Measurements from ENCODE around the gene CBFA2T3.

CBFA2T3 gene

GRCh38 chr16:88974080-88974915, 2.7 kb downstream of the CBFA2T3 start:
- no peak for DNase-seq

- no peak for DNase-seq
These were observed 3.5 kb downstream of the CBFA2T3 start for GRCh38 chr16:88973415-88974050.

GRCh38 chr16:88973007-88973410, 4.0 kb downstream of the CBFA2T3 start:
- no peak for DNase-seq

GRCh38 chr16:88972349-88972748, 4.7 kb downstream of the CBFA2T3 start:
- DNase-seq: no peak

GRCh38 chr16:88971371-88972097, 5.5 kb downstream of the CBFA2T3 start:
- DNase-seq: no peak

- no peak for DNase-seq
These were observed 6.4 kb downstream of the CBFA2T3 start for GRCh38 chr16:88970539-88971065.

- no peak for DNase-seq
These were observed 7.0 kb downstream of the CBFA2T3 start for GRCh38 chr16:88970050-88970449.

GRCh38 chr16:88969361-88969831, 7.6 kb downstream of the CBFA2T3 start:
- DNase-seq: no peak

- no peak for DNase-seq
These were observed 8.3 kb downstream of the CBFA2T3 start for GRCh38 chr16:88968589-88969280.

GRCh38 chr16:88967830-88968588, 9.0 kb downstream of the CBFA2T3 start:
- no peak for DNase-seq

- no peak for DNase-seq
These were observed 9.8 kb downstream of the CBFA2T3 start for GRCh38 chr16:88966986-88967829.

- no peak for DNase-seq
These were observed 11.1 kb downstream of the CBFA2T3 start for GRCh38 chr16:88965826-88966480.

GRCh38 chr16:88965411-88965810, 11.6 kb downstream of the CBFA2T3 start:
- DNase-seq: no peak

GRCh38 chr16:88964636-88965035, 12.4 kb downstream of the CBFA2T3 start:
- DNase-seq: no peak

GRCh38 chr16:88963583-88963982, 13.4 kb downstream of the CBFA2T3 start:
- DNase-seq: no peak

- no peak for DNase-seq
These were observed 14.4 kb downstream of the CBFA2T3 start for GRCh38 chr16:88962478-88963152.

- DNase-seq: no peak
These were observed 16.0 kb downstream of the CBFA2T3 start for GRCh38 chr16:88961011-88961410.

GRCh38 chr16:88960516-88960915, 16.5 kb downstream of the CBFA2T3 start:
- DNase-seq: no peak

- no peak for DNase-seq
These were observed 18.0 kb downstream of the CBFA2T3 start for GRCh38 chr16:88959022-88959421.

Data from NCI-H187 treated with DMSO at 0.1 percent for 48 hours (cell line).